GM18502 (cell line): ENCODE data around the gene PPDPF.
"Not testable (repeated sequence)": the region's sequence is repeated elsewhere in the genome, so short reads cannot be mapped to it uniquely, and the experiment has no call there.

Source experiments
- ATAC-seq: cut with Tn5 transposase; IDR thresholded peaks from one replicate; pipeline ENCODE4 v1.9.1; 2021; ENCODE audit warnings: mild to moderate bottlenecking; ENCODE audit not compliant: unreplicated experiment, poor library complexity

Gene PPDPF

GRCh38 chr20:63520504-63520933, at the start of gene PPDPF:
Gene PPDPF (plus strand): TSS chr20:63520765. CDS start chr20:63521309, 544 bp downstream.
- peak; percentile 71 for ATAC-seq

- ATAC-seq: no peak
Observed at GRCh38 chr20:63471002-63471716, 49.4 kb upstream of the PPDPF start.

GRCh38 chr20:63471717-63471980, 48.9 kb upstream of the PPDPF start:
- ATAC-seq: no peak

GRCh38 chr20:63471981-63472831, 48.4 kb upstream of the PPDPF start, which contains the start of gene KCNQ2:
Gene KCNQ2 (minus strand): TSS chr20:63472655. CDS start chr20:63472463, 192 bp downstream.
- ATAC-seq: no peak

GRCh38 chr20:63472862-63473390, 47.6 kb upstream of the PPDPF start:
- ATAC-seq: no peak

GRCh38 chr20:63473555-63474449, 46.8 kb upstream of the PPDPF start:
- ATAC-seq: no peak

- ATAC-seq: no peak
Observed at GRCh38 chr20:63475209-63475608, 45.4 kb upstream of the PPDPF start.

GRCh38 chr20:63477061-63477616, 43.4 kb upstream of the PPDPF start:
- ATAC-seq: no peak

- no peak for ATAC-seq
Observed at GRCh38 chr20:63477944-63478343, 42.6 kb upstream of the PPDPF start.

- ATAC-seq: no peak
Observed at GRCh38 chr20:63478346-63479302, 41.9 kb upstream of the PPDPF start.

GRCh38 chr20:63479695-63480419, 40.7 kb upstream of the PPDPF start:
- not testable (repeated sequence) for ATAC-seq

- no peak for ATAC-seq
Observed at GRCh38 chr20:63481503-63481902, 39.1 kb upstream of the PPDPF start.

GRCh38 chr20:63482021-63482587, 38.5 kb upstream of the PPDPF start:
- no peak for ATAC-seq

- no peak for ATAC-seq
Observed at GRCh38 chr20:63483834-63484233, 36.7 kb upstream of the PPDPF start.

GRCh38 chr20:63484236-63484635, 36.3 kb upstream of the PPDPF start:
- ATAC-seq: no peak

GRCh38 chr20:63484651-63485403, 35.7 kb upstream of the PPDPF start:
- no peak for ATAC-seq

- ATAC-seq: no peak
Observed at GRCh38 chr20:63486300-63486855, 34.2 kb upstream of the PPDPF start.
